Aorta (tissue), 5 donors: ENCODE data around the gene TRPM3. TPM values are rescaled to one million over a fixed set of nuclear protein-coding genes. Genes with fewer than 3 reads are reported as not detected.

Source experiments
- ATAC-seq: fragments of 200-7000 bp; cut with Tn5 transposase; one replicate; pipeline ENCODE4 v1.9.1; 2022; ENCODE audit warnings: moderate library complexity; ENCODE audit not compliant: low FRiP score
- DNase-seq, 2 donors: peaks; one replicate each; pipeline ENCODE4 v3.0.0-alpha.2; 2020
- H3K27ac ChIP-seq, 2 donors: one replicate each; pipeline ENCODE4 v1.5.1; 2013; ENCODE audit warnings: low read length in 2 of 2, mild to moderate bottlenecking in 2 of 2, moderate library complexity in 2 of 2, control low read depth in 1 of 2, inconsistent platforms in 1 of 2, low read depth in 1 of 2
- H3K27me3 ChIP-seq, 2 donors: one replicate each; pipeline ENCODE4 v1.6.1; 2013; ENCODE audit warnings: control low read depth in 1 of 2, low read length in 1 of 2, mild to moderate bottlenecking in 1 of 2, moderate library complexity in 1 of 2; ENCODE audit not compliant: insufficient read depth in 2 of 2, control insufficient read depth in 1 of 2
- H3K36me3 ChIP-seq, 2 donors: one replicate each; pipeline ENCODE4 v1.6.1; 2013; ENCODE audit warnings: control low read depth in 1 of 2, low read length in 1 of 2, mild to moderate bottlenecking in 1 of 2; ENCODE audit not compliant: insufficient read depth in 2 of 2, control insufficient read depth in 1 of 2
- H3K4me1 ChIP-seq, 2 donors: one replicate each; pipeline ENCODE4 v1.6.1; 2013; ENCODE audit warnings: low read length in 2 of 2, control low read depth in 1 of 2, mild to moderate bottlenecking in 1 of 2, moderate library complexity in 1 of 2; ENCODE audit not compliant: insufficient read depth in 2 of 2, control insufficient read depth in 1 of 2
- H3K4me3 ChIP-seq, 2 donors: one replicate each; pipeline ENCODE4 v1.5.1; 2013; ENCODE audit warnings: low read length in 2 of 2, control low read depth in 1 of 2, mild to moderate bottlenecking in 1 of 2
- H3K9me3 ChIP-seq: one replicate; pipeline ENCODE4 v1.6.1; 2013; ENCODE audit warnings: mild to moderate bottlenecking, low read length; ENCODE audit not compliant: control insufficient read depth
- WGBS, 2 donors: extraction: QIAGEN DNeasy Blood & Tissue Kit; methylation state at CpG; one replicate each; pipeline ENCODE4 v1.1.7; 2013; 5-methylcytosine and 5-hydroxymethylcytosine counted together
- intact Hi-C, 2 donors: fragments of 100-400 bp; cut with DNase I; formaldehyde crosslinking; loops; one replicate each; pipeline versions ENCODE4 v1.14.2 to v1.15.0; 2022
- polyA plus RNA-seq, 2 donors: library from polyadenylated mRNA; stranded (reverse); fragments of 200-250 nt; gene quantifications; one replicate each; pipeline ENCODE4 v1.2.3, GENCODE V29; 2013
- total RNA-seq, 2 donors: library from RNA; stranded (reverse); fragmentation: NEBNext Ultra II Directional; extraction: Animal tissue kit (Norgen Biotek cat#: 25700); gene quantifications; one replicate each; pipeline ENCODE4 v1.2.1, GENCODE V29; 2021
- donor health status: healthy with polysubstance abuse.
- donor health status: Bipolar disorder and iron deficiency.
- donor health status: DM: no; HTN: no; CAD: no.
- donor health status: DM: no; HTN: no; CAD: no.
- donor health status: DM: yes; HTN: yes; CAD: no.

The TRPM3 gene
- total and polyA plus RNA-seq, 4 donors: 0.13 to 5.7 (median 1.7) TPM

DNA sequence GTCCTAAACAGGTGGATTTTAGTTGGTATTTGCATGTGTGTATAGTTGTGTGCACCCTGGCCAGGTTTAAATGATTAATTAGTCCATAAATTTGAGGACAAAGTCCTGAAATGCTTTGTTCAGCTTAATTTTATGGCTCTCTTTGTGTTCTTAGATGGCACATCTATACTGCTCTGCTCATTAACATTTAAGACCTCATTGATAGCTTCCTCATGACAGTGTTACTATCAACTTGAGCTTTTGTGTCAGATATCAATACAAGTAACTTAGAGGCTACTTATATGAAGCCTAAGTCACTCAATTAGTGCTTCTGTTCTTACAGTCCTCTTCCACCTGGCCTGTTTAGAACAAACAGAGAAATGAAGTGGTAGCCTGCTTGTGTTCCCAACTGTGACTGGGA, 240.9 kb downstream of the TRPM3 start:
- Histone ChIP-seq H3K4me3 (no peak overlapping the region), H3K9me3 (no peaks in the 10 kb centered on the region), H3K27me3 (no peaks in the 10 kb centered on the region), H3K36me3 (no peaks in the 10 kb centered on the region), H3K4me1 (no peaks in the 10 kb centered on the region), H3K27ac (no peak overlapping the region)
- DNase-seq: no peak
- ATAC-seq: no peak
- intact Hi-C loops: no loop called here

DNA sequence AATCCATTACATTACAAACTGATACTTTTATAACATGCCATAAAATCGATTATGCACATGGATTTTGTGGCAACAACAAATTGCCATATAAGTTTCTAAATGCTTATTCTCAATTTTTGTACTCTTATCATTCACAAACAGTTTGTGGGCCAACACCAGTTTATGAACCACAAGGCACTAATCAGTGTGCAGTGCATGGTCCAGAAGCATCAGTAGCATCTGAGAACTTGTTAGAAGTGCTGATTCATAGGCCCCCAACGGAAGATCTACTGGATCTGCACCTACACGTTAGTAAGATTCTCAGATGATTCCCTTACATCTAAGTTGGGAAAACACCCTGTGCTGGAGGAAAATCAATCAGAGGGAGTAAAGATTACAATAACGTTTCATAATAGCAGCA, 242.8 kb downstream of the TRPM3 start:
- Histone ChIP-seq H3K4me3 (no peak overlapping the region), H3K4me1 (no peaks in the 10 kb centered on the region), H3K36me3 (no peaks in the 10 kb centered on the region), H3K9me3 (no peaks in the 10 kb centered on the region), H3K27ac (no peak overlapping the region), H3K27me3 (no peaks in the 10 kb centered on the region)
- intact Hi-C loops: no loop called here
- 75 to 76% methylated on average over 4 of the region's 4 CpGs for WGBS, 2 donors
- DNase-seq: no peak
- no peak for ATAC-seq

DNA sequence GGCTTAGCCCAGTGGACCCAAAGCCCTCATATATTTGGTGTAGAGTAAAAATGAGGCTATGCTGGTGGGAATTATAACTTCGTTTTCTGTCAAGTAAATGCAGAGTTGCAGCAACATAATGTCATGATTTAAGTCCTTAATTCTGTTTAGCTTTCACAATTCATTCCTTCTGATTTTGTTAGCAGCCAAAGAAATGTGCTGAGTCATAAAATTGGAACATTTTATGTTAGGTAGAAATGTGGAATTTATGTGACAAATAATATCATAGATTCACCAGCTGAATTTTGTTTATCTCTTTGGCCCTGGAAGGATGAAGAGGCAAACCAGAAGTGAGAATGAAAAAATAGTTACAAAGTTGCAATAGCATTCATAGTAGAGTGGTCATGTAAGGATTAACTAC, 247.0 kb downstream of the TRPM3 start:
- DNase-seq (no peak), ATAC-seq (no peak)
- H3K27ac ChIP-seq: no peak overlapping the region
- H3K9me3 ChIP-seq: no peaks in the 10 kb centered on the region
- H3K4me1 ChIP-seq: no peaks in the 10 kb centered on the region
- H3K27me3 ChIP-seq: no peaks in the 10 kb centered on the region
- no peak overlapping the region for H3K4me3 ChIP-seq
- no peaks in the 10 kb centered on the region for H3K36me3 ChIP-seq
- intact Hi-C loops: no loop called here
- 74 to 77% methylated on average over 1 of the region's 1 CpG for WGBS, 2 donors

DNA sequence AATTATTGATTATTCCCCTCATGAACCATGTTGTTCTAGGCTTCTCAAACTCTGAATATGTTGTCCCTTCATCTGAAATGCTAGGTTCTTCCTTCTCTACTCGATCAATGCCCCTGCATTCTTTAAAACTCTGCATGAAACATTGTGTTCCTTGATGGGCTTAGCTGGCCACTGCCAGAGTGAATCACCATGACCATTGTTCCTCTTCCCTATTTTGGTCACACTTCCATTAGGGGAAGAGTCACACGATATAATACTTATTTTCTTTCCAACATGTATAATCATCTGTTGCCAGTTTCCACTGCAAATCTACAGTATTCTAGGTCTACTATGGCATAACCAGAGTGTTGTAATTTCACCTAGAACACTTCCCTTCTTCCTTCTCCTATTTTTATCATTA, 247.9 kb downstream of the TRPM3 start:
- Histone ChIP-seq H3K27me3 (no peaks in the 10 kb centered on the region), H3K36me3 (no peaks in the 10 kb centered on the region), H3K4me3 (no peak overlapping the region), H3K9me3 (no peaks in the 10 kb centered on the region), H3K4me1 (no peaks in the 10 kb centered on the region), H3K27ac (no peak overlapping the region)
- intact Hi-C loops: no loop called here
- DNase-seq (no peak), ATAC-seq (no peak)
- 78 to 83% methylated on average over 2 of the region's 2 CpGs for WGBS, 2 donors

DNA sequence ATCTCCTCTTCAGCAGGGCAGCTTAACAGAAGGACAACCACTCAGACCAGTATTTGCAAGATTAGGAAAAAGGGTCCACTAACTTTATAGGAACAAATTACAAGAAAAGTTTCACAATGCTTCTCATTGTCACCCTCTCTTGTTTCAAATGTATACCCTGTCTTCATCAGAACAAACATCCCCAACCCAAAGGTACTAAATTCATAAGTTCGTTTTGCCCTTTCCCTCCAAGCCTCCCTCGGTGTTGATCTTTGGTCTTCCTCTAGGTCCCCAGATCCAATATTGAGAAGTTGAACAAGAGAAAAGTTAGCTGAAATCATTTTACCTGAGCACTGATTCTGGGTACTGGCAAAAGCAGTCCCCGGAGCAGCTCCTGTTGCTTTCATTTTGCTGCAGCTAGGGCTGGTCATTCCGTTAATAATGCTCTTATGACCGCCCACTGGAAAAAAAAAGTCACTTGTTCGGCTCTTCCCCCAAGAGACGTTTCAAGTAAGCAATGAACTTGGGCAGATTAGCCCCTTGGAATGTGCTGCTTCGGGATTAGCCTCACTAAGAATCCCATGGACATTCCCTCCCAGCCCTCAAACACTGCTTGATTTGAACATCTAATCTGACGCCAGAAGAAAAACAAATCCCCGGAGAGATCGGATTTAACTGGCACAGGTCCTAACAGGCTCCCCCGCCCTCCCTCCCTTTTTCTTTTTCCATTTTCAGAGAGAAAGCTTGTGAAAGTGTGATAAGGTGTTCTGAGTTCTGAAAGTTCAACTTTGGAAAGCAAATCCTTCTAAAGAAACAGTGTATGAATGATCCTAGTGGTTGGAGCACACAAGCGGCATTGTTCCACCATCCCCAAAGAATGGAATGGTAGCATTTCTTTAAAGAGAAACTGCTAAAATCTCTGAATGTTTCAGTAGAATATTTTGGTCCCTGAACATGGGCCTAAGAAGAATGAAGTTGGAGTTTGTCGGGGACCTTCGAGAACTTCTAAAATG, 252.5 kb downstream of the TRPM3 start:
- Histone ChIP-seq H3K27ac (peak overlapping the region; percentile 71 to 82), H3K4me3 (peak overlapping the region; percentile 92 to 99), H3K9me3 (no peaks in the 10 kb centered on the region), H3K4me1 (no peaks in the 10 kb centered on the region), H3K27me3 (no peaks in the 10 kb centered on the region), H3K36me3 (no peaks in the 10 kb centered on the region)
- WGBS, 2 donors: 3 to 6% methylated on average over 15 of the region's 15 CpGs
- DNase-seq (no peak), ATAC-seq (peak; percentile 77)
- intact Hi-C loops: loop anchor here in 1 of 2 donors (5.0 kb wide), 1 partner anchor 33 kb away; no protein-coding TSS in a partner anchor

DNA sequence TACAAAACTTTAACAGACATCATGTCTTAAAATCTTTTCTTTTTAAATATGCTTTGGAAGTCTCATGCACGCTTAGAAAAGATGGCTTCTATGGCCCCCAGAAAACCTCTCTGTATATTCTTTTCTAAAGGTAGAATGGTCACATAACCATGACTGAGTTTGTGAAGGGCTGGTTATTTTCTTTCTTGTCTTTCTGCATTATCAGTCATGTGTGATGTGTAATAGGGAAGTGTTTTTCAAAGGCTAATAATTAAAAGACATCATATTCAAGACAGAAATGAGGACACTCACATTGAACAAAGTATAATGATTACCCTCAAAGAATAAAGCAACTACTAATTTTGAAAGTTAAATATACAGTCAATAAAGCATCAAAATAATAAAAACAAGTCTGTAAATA, 253.4 kb downstream of the TRPM3 start:
- Histone ChIP-seq H3K4me1 (no peaks in the 10 kb centered on the region), H3K36me3 (no peaks in the 10 kb centered on the region), H3K9me3 (no peaks in the 10 kb centered on the region), H3K4me3 (peak overlapping the region in 1 of 2 donors; percentile 92), H3K27ac (no peak overlapping the region), H3K27me3 (no peaks in the 10 kb centered on the region)
- intact Hi-C loops: loop anchor here in 1 of 2 donors (5.0 kb wide), 1 partner anchor 34 kb away; no protein-coding TSS in a partner anchor
- 46 to 47% methylated on average over 1 of the region's 1 CpG for WGBS, 2 donors
- DNase-seq (no peak), ATAC-seq (no peak)

DNA sequence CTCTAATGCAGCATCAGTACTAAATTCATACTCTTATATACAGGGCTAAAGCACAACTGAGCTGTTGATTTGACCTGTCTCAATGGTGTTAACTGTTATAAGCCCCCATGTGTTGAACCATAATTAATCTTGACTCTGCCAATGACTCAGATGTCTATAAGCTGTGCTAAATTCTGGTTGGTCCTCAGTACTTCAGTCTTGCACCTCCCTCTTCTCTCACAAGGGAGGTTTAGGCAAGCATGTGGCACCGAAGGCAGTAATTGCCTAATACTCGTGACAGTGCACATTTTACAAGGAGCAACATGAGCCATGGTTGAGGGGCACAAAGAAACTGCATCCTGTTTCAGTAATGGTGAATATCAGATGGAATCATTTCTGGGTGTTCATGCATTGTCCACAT, 255.9 kb downstream of the TRPM3 start:
- no peak overlapping the region for H3K4me3 ChIP-seq
- H3K36me3 ChIP-seq: peaks cover 2 to 3% of the 10 kb centered on the region in 2 donors
- H3K27me3 ChIP-seq: no peaks in the 10 kb centered on the region
- WGBS, 2 donors: 90 to 92% methylated on average over 2 of the region's 2 CpGs
- H3K4me1 ChIP-seq: no peaks in the 10 kb centered on the region
- ATAC-seq (no peak), DNase-seq (no peak)
- H3K9me3 ChIP-seq: no peaks in the 10 kb centered on the region
- intact Hi-C loops: loop anchor here in 1 of 2 donors (5.0 kb wide), 1 partner anchor 37 kb away; no protein-coding TSS in a partner anchor
- no peak overlapping the region for H3K27ac ChIP-seq

DNA sequence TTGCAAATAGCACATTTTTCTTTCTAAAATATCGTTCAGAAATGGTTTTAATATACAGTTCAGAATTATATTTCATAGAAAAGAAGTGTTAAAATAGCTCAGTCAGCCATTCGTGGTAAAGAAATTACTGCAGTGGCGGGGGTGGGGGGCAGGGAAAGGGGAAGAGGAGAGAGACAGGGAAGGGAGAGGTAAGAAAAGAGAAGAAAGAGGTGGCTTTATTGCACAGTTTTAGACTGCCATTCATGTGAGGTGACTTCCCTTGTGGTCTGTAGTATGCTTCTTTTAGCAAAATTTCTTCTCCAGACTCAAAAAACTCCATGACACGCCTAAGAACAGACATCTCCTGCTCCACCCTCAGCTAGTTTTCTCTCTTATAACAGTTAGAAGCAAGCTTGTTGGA, 259.6 kb downstream of the TRPM3 start:
- Histone ChIP-seq H3K9me3 (no peaks in the 10 kb centered on the region), H3K4me3 (no peak overlapping the region), H3K27me3 (no peaks in the 10 kb centered on the region), H3K4me1 (no peaks in the 10 kb centered on the region), H3K27ac (no peak overlapping the region), H3K36me3 (peaks cover 2 to 3% of the 10 kb centered on the region in 2 donors)
- intact Hi-C loops: no loop called here
- no peak for ATAC-seq
- no peak for DNase-seq
- WGBS, 2 donors: 60 to 68% methylated on average over 4 of the region's 4 CpGs

DNA sequence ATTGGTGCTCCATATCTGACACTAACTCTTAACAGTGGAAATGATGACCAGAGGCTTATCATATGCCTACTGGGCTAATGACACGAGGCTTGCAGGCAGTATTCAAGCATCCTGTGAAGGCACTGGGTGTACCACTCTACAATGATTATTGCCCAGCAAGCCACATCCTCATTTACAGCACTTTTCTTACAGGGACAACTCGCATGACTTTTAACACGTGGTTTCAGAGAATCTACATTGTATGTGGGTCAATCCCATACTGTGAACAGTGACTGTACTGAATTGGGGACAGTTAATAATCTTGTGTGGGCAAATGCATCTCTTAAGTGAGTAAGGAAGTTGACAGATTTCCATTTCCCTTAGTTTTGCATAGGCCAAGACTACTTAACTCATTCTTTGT, 260.0 kb downstream of the TRPM3 start:
- WGBS, 2 donors: 85 to 88% methylated on average over 3 of the region's 3 CpGs
- H3K27ac ChIP-seq: no peak overlapping the region
- ATAC-seq (no peak), DNase-seq (no peak)
- no peaks in the 10 kb centered on the region for H3K9me3 ChIP-seq
- H3K36me3 ChIP-seq: peaks cover 2 to 3% of the 10 kb centered on the region in 2 donors
- intact Hi-C loops: no loop called here
- H3K4me3 ChIP-seq: no peak overlapping the region
- no peaks in the 10 kb centered on the region for H3K27me3 ChIP-seq
- no peaks in the 10 kb centered on the region for H3K4me1 ChIP-seq
